Fibroblast of the aortic adventitia (primary cell): Measurements from ENCODE around the gene CCM2. TPM values are rescaled to one million over a fixed set of nuclear protein-coding genes. Genes with fewer than 3 reads are reported as not detected.

Experiments
- DNase-seq: peaks from one replicate; pipeline ENCODE4 v3.0.0-alpha.2; 2010; ENCODE audit warnings: low read depth
- H3K4me3 ChIP-seq: 2 replicates; pipeline ENCODE4 v1.5.1; 2011; ENCODE audit warnings: low read depth, mild to moderate bottlenecking, control low read depth, low read length, moderate library complexity
- CTCF ChIP-seq: IDR thresholded peaks from 2 replicates; pipeline ENCODE4 v1.5.1; 2011; ENCODE audit warnings: mild to moderate bottlenecking, low read length, control low read depth, inconsistent platforms; ENCODE audit not compliant: insufficient read depth
- total RNA-seq: library from RNA; depleted of rRNA; stranded (reverse); fragments of >200 nt; gene quantifications from 2 replicates; pipeline ENCODE4 v1.2.3, GENCODE V29; 2012; ENCODE audit warnings: low replicate concordance

Gene CCM2
- total RNA-seq, 1 donor, result 42.9 TPM

GRCh38 chr7:44974549-44974948, 25.5 kb upstream of the CCM2 start:
- H3K4me3 ChIP-seq, result no peak overlapping the region
- TF ChIP-seq CTCF, result no peak
- no peak for DNase-seq

DNA sequence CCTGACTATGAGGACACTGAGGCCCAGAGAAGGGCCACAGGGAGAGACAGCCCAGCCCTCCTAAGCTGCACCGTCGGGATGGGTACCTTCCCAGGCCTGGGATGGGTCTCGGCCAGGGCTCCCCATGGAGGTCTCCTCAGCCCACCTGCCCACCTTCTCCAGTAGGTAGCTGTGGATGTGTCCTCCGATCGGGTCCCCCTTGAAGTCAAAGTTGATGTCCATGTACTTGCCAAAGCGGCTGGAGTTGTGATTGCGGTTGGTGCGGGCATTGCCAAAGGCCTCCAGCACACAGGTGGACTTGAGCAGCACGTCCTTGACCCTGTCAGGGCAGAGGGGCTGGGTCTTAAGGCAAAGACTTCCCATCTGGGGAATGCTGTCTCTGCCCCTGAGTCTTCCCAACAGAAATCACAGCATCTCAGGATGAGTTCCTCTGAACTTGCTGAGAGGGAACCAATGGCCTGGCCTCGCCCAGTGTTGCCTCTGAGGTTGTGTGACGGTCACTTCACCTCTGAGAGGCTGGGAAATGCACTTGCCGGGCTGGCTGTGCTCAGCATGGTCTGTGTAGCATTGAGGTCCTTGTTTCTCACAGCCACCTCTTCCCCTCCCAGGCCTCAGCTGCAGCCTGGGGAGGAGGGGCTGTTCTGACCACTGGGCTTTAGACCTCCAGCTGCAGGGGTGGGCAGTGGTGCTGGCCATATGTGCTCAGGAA, 24.5 kb upstream of the CCM2 start:
- H3K4me3 ChIP-seq, result no peak overlapping the region
- TF ChIP-seq CTCF, result no peak
- DNase-seq, result no peak

- TF ChIP-seq CTCF, result no peak
Observed at GRCh38 chr7:44976040-44976745, 23.8 kb upstream of the CCM2 start.

GRCh38 chr7:44976746-44977196, 23.2 kb upstream of the CCM2 start:
- DNase-seq, result no peak
- no peak overlapping the region for H3K4me3 ChIP-seq
- TF ChIP-seq CTCF, result no peak

More at GRCh38 chr7:44976040-44976745, 23.8 kb upstream of the CCM2 start:
- no peak overlapping the region for H3K4me3 ChIP-seq
- no peak for DNase-seq

GRCh38 chr7:44977304-44977958, 22.6 kb upstream of the CCM2 start:
- DNase-seq, result no peak
- no peak overlapping the region for H3K4me3 ChIP-seq
- TF ChIP-seq CTCF, result no peak

DNA sequence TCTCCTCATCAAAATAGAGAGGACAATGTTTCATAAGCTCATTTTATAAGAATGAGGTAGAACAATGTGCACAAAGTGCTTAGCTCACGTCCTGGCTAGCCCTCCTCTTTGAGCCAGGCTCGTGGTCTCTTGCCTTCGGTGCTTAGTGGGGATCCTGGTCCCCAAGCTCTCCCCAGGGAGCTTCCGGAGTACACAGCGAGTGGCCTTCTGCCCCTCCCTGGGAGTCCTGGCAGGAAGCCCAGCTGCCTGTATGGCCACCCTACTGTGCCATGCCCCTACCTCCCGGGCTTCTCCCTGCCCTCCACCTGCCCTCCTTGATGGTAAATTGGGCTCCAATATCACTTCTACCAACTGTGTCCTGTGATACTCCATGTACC, 22.1 kb upstream of the CCM2 start:
- no peak overlapping the region for H3K4me3 ChIP-seq
- no peak for DNase-seq
- TF ChIP-seq CTCF, result no peak
